Testis (tissue), 3 donors: ENCODE data around the gene ZNF516. TPM values are rescaled to one million over a fixed set of nuclear protein-coding genes. Genes with fewer than 3 reads are reported as not detected.
A peak's percentile ranks its signal among the peaks of the same experiment; 100 is the strongest.

ENCODE experiments used
- DNase-seq: peaks from one replicate; pipeline ENCODE4 v3.0.0-alpha.2; 2019
- H3K27ac ChIP-seq, 2 donors: fragments of 200-600 bp; sonication (generic); one replicate each; pipeline ENCODE4 v1.5.1; 2019
- H3K27me3 ChIP-seq: fragments of 200-600 bp; sonication (generic); one replicate; pipeline ENCODE4 v1.5.1; 2019
- H3K36me3 ChIP-seq: fragments of 200-600 bp; sonication (generic); one replicate; pipeline ENCODE4 v1.5.1; 2017; ENCODE audit warnings: low read depth; ENCODE audit errors: missing control alignments
- H3K4me1 ChIP-seq: fragments of 200-600 bp; sonication (generic); one replicate; pipeline ENCODE4 v1.5.1; 2019
- H3K4me3 ChIP-seq, 2 donors: fragments of 200-600 bp; sonication (generic); one replicate each; pipeline ENCODE4 v1.5.1; 2017 to 2019
- H3K9me3 ChIP-seq: fragments of 200-600 bp; sonication (generic); one replicate; pipeline ENCODE4 v1.5.1; 2017
- CTCF ChIP-seq, 3 experiments: fragments of 450-650 bp in 2 of 3; fragments of 200-600 bp in 1 of 3; sonication (generic) in 1 of 3; IDR thresholded peaks; one replicate each; pipeline ENCODE4 v1.5.1; 2016 to 2019; ENCODE audit warnings: antibody characterized with exemption in 3 of 3, mild to moderate bottlenecking in 2 of 3, moderate library complexity in 1 of 3
- POLR2A ChIP-seq: fragments of 450-650 bp; IDR thresholded peaks from one replicate; pipeline ENCODE4 v1.6.1; 2017; ENCODE audit warnings: antibody characterized with exemption, mild to moderate bottlenecking, moderate library complexity
- WGBS, 2 donors: methylation state at CpG; one replicate each; pipeline ENCODE4 v1.1.5; 2018; 5-methylcytosine and 5-hydroxymethylcytosine counted together
- intact Hi-C: fragments of 100-400 bp; cut with DNase I; formaldehyde crosslinking; loops from one replicate; pipeline ENCODE4 v1.15.1; 2023; ENCODE audit warnings: low total_unique reads
- polyA plus RNA-seq: library from polyadenylated mRNA; stranded (reverse); fragments of 350-450 nt; fragmentation: Illumina TruSeq; extraction: RNeasy Lipid Tissue Mini Kit (QIAGEN cat#74804); gene quantifications from one replicate; pipeline ENCODE4 v1.2.3, GENCODE V29; 2014; ENCODE audit warnings: low read depth, low replicate concordance; ENCODE audit not compliant: insufficient read depth
- total RNA-seq, 2 donors: library from RNA; depleted of rRNA; stranded (reverse); fragments of >200 nt; gene quantifications; one replicate each; pipeline ENCODE4 v1.2.3, GENCODE V29; 2016

Gene ZNF516
- total and polyA plus RNA-seq, 3 donors from 2014 or later: 79.0 to 212 (median 189) TPM

GRCh38 chr18:76490033-76490432, 5.0 kb downstream of the ZNF516 start:
- WGBS, 2 donors: 22 to 28% methylated on average over 5 of the region's 5 CpGs
- no peak for DNase-seq
- intact Hi-C loops: no loop called here
- Histone ChIP-seq H3K9me3 (no peaks in the 10 kb centered on the region), H3K27ac (peak overlapping the region; percentile 91 to 96), H3K4me3 (peak overlapping the region; percentile 78 to 92), H3K27me3 (no peaks in the 10 kb centered on the region), H3K4me1 (peaks cover 22% of the 10 kb centered on the region), H3K36me3 (no peaks in the 10 kb centered on the region)
- no peak for TF ChIP-seq POLR2A
- TF ChIP-seq CTCF (IDR thresholded peaks at IDR 0.05): no peak

GRCh38 chr18:76489081-76489480, 6.0 kb downstream of the ZNF516 start:
- Histone ChIP-seq H3K4me1 (peaks cover 22% of the 10 kb centered on the region), H3K27me3 (no peaks in the 10 kb centered on the region), H3K9me3 (no peaks in the 10 kb centered on the region), H3K4me3 (no peak overlapping the region), H3K36me3 (no peaks in the 10 kb centered on the region), H3K27ac (peak overlapping the region; percentile 91 to 96)
- intact Hi-C loops: no loop called here
- DNase-seq: no peak
- TF ChIP-seq CTCF (IDR thresholded peaks at IDR 0.05): no peak
- TF ChIP-seq POLR2A: no peak
- 30 to 39% methylated on average over 4 of the region's 4 CpGs for WGBS, 2 donors

- TF ChIP-seq POLR2A (no peak), CTCF (IDR thresholded peaks at IDR 0.05) (no peak)
- peak; percentile 67 for DNase-seq
- H3K9me3 ChIP-seq: no peaks in the 10 kb centered on the region
- intact Hi-C loops: no loop called here
- no peaks in the 10 kb centered on the region for H3K27me3 ChIP-seq
- H3K27ac ChIP-seq: peak overlapping the region; percentile 10 to 91
- WGBS, 2 donors: 13 to 18% methylated on average over 9 of the region's 9 CpGs
- H3K36me3 ChIP-seq: no peaks in the 10 kb centered on the region
- no peak overlapping the region for H3K4me3 ChIP-seq
- peaks cover 22% of the 10 kb centered on the region for H3K4me1 ChIP-seq
These were observed 6.9 kb downstream of the ZNF516 start for GRCh38 chr18:76488190-76488589.

- intact Hi-C loops: no loop called here
- H3K4me1 ChIP-seq: peaks cover 22% of the 10 kb centered on the region
- WGBS, 2 donors: 41 to 52% methylated on average over 8 of the region's 8 CpGs
These were observed 7.3 kb downstream of the ZNF516 start for GRCh38 chr18:76487782-76488181.

More at GRCh38 chr18:76487782-76488181, 7.3 kb downstream of the ZNF516 start:
- no peaks in the 10 kb centered on the region for H3K27me3 ChIP-seq
- no peak overlapping the region for H3K4me3 ChIP-seq
- DNase-seq: no peak
- H3K9me3 ChIP-seq: no peaks in the 10 kb centered on the region
- no peak for TF ChIP-seq POLR2A
- TF ChIP-seq CTCF (IDR thresholded peaks at IDR 0.05): no peak
- H3K27ac ChIP-seq: peak overlapping the region; percentile 10 to 91
- no peaks in the 10 kb centered on the region for H3K36me3 ChIP-seq
